HepG2 (cell line): ENCODE data around the gene CRLF2.

Experiments used
- CTCF ChIP-seq: sonication (generic); formaldehyde crosslinking; IDR thresholded peaks from 2 replicates; pipeline ENCODE4 v1.5.0; 2020; ENCODE audit warnings: mild to moderate bottlenecking, missing genetic modification reagents, moderate library complexity
- PITX1 ChIP-seq: sonication (generic); formaldehyde crosslinking; IDR thresholded peaks from 2 replicates; pipeline ENCODE4 v1.5.1; 2020; ENCODE audit warnings: mild to moderate bottlenecking, missing genetic modification reagents
- PLRG1 ChIP-seq: fragments of 450-650 bp; conservative IDR thresholded peaks from 2 replicates; pipeline ENCODE4 v1.6.1; 2016
- ZFP91 ChIP-seq: sonication (generic); formaldehyde crosslinking; IDR thresholded peaks from 2 replicates; pipeline ENCODE4 v1.9.0; 2022; ENCODE audit warnings: missing genetic modification reagents, mild to moderate bottlenecking, borderline replicate concordance
- ZNF232 ChIP-seq: sonication (generic); formaldehyde crosslinking; IDR thresholded peaks from 2 replicates; pipeline ENCODE4 v1.4.0; 2020; ENCODE audit warnings: missing genetic modification reagents, borderline replicate concordance

- no peak for TF ChIP-seq ZNF232
- no peak for TF ChIP-seq PLRG1
- no peak for TF ChIP-seq CTCF (CRISPR knock-in tag)
- TF ChIP-seq PITX1 (CRISPR knock-in tag), result no peak
- TF ChIP-seq ZFP91 (CRISPR knock-in tag), result no peak
Measured at GRCh38 chrX:1218286-1218685, 5.8 kb upstream of the CRLF2 start.
